ENCODE results near the gene UBE3C. TPM values are rescaled to one million over a fixed set of nuclear protein-coding genes. Genes with fewer than 3 reads are reported as not detected.

UBE3C gene
- total RNA-seq, 4 donors from 2014 or later: 50.3 to 75.0 (median 64.0) TPM

DNA sequence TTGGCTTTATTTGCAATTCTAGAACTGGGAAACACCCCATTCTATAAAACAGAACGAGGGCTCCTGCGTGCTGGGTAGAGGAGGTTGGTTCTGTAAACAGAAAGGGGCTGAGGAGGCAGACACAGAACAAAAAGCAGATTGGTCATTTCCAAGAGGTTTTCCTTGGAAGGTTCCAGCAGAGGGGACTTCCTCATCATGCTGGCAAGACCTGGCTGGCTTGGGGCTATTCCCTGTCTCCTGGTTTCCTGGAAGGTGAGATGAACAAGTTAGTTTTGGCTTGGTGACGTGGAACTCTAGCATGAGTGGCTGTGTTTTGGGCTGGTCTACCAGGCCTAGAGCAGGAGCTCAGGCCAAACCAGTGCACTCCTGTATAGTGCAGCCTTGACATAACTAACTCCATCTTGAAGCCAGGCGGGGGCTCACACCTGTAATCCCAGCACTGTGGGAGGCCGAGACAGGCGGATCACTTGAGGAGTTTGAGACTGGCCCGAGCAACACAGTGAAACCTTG is 172.0 kb downstream of the UBE3C start:
- H3K4me3 ChIP-seq (replicated peaks in 1 of 3): no peak overlapping the region
- TF ChIP-seq, protein P1, sequence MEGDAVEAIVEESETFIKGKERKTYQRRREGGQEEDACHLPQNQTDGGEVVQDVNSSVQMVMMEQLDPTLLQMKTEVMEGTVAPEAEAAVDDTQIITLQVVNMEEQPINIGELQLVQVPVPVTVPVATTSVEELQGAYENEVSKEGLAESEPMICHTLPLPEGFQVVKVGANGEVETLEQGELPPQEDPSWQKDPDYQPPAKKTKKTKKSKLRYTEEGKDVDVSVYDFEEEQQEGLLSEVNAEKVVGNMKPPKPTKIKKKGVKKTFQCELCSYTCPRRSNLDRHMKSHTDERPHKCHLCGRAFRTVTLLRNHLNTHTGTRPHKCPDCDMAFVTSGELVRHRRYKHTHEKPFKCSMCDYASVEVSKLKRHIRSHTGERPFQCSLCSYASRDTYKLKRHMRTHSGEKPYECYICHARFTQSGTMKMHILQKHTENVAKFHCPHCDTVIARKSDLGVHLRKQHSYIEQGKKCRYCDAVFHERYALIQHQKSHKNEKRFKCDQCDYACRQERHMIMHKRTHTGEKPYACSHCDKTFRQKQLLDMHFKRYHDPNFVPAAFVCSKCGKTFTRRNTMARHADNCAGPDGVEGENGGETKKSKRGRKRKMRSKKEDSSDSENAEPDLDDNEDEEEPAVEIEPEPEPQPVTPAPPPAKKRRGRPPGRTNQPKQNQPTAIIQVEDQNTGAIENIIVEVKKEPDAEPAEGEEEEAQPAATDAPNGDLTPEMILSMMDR (IDR thresholded peaks at IDR 0.05): no peak
- no peak for TF ChIP-seq POLR2A (IDR thresholded peaks at IDR 0.05)
- intact Hi-C loops (cut with DNase I): no loop called here
- no peaks in the 10 kb centered on the region for H3K4me1 ChIP-seq
- WGBS, 2 donors: 72 to 74% methylated on average over 7 of the region's 7 CpGs
- H3K36me3 ChIP-seq: no peaks in the 10 kb centered on the region
- H3K9me3 ChIP-seq: no peaks in the 10 kb centered on the region
- no peak for DNase-seq
- H3K27ac ChIP-seq: no peak overlapping the region
- no peaks in the 10 kb centered on the region for H3K27me3 ChIP-seq

GRCh38 chr7:157312941-157313340 is 174.2 kb downstream of the UBE3C start:
- H3K27ac ChIP-seq: no peak overlapping the region
- TF ChIP-seq POLR2A (IDR thresholded peaks at IDR 0.05): no peak
- TF ChIP-seq, protein P1 (IDR thresholded peaks at IDR 0.05): no peak
- no peaks in the 10 kb centered on the region for H3K27me3 ChIP-seq
- no peaks in the 10 kb centered on the region for H3K9me3 ChIP-seq
- no peak overlapping the region for H3K4me3 ChIP-seq (replicated peaks in 1 of 3)
- WGBS, 2 donors: 84 to 86% methylated on average over 7 of the region's 7 CpGs
- H3K4me1 ChIP-seq: no peaks in the 10 kb centered on the region
- intact Hi-C loops (cut with DNase I): no loop called here
- no peak for DNase-seq
- H3K36me3 ChIP-seq: no peaks in the 10 kb centered on the region

- H3K27ac ChIP-seq: no peak overlapping the region
- WGBS, 2 donors: 95% methylated on average over 15 of the region's 15 CpGs
- H3K9me3 ChIP-seq: no peaks in the 10 kb centered on the region
- H3K36me3 ChIP-seq: no peaks in the 10 kb centered on the region
- no peaks in the 10 kb centered on the region for H3K4me1 ChIP-seq
- H3K4me3 ChIP-seq (replicated peaks in 1 of 3): no peak overlapping the region
- no peak for TF ChIP-seq POLR2A (IDR thresholded peaks at IDR 0.05)
- TF ChIP-seq, protein P1 (IDR thresholded peaks at IDR 0.05): no peak
- H3K27me3 ChIP-seq: no peaks in the 10 kb centered on the region
- intact Hi-C loops (cut with DNase I): no loop called here
- DNase-seq: no peak
Measured at GRCh38 chr7:157313645-157314044, 174.9 kb downstream of the UBE3C start.

- intact Hi-C loops (cut with DNase I): no loop called here
- TF ChIP-seq POLR2A (IDR thresholded peaks at IDR 0.05): no peak
- TF ChIP-seq, protein P1 (IDR thresholded peaks at IDR 0.05): no peak
- H3K27me3 ChIP-seq: no peaks in the 10 kb centered on the region
- WGBS, 2 donors: 62 to 68% methylated on average over 12 to 14 of the region's 14 CpGs
- no peak overlapping the region for H3K4me3 ChIP-seq (replicated peaks in 1 of 3)
- no peak for DNase-seq
- H3K27ac ChIP-seq: no peak overlapping the region
- H3K9me3 ChIP-seq: no peaks in the 10 kb centered on the region
- H3K4me1 ChIP-seq: no peaks in the 10 kb centered on the region
- H3K36me3 ChIP-seq: no peaks in the 10 kb centered on the region
Measured at GRCh38 chr7:157318015-157318706, 179.4 kb downstream of the UBE3C start.

Small RNA genes within 50 kb of the gene (small RNA-seq; reads per million reads assigned to genes)
- gene AC004975.1: not detected

Other genes with a start within 250 kb of the UBE3C start
- gene LMBR1, start 245.7 kb upstream of the UBE3C start, total RNA-seq: 100 to 1,000 TPM in 2 of 4 donors, 10 to 100 TPM in 2; 73.9 to 205 (median 113) TPM
- gene NOM1, start 189.2 kb upstream of the UBE3C start, total RNA-seq: 10 to 100 TPM; 11.2 to 25.7 (median 16.8) TPM
- gene MNX1, start 128.3 kb upstream of the UBE3C start, total RNA-seq: not detected
- gene DNAJB6, start 198.1 kb downstream of the UBE3C start, total RNA-seq: 10 to 100 TPM; 80.7 to 92.7 (median 91.1) TPM